GM12801 (cell line): ENCODE results near the gene LCN6.

ENCODE experiments used
- CTCF ChIP-seq: IDR thresholded peaks from one replicate; pipeline ENCODE4 v1.5.1; 2011; ENCODE audit warnings: control low read depth; ENCODE audit not compliant: insufficient read length; ENCODE audit errors: extremely low read depth

The LCN6 gene

GRCh38 chr9:136756836-136757235 is 8.5 kb upstream of the LCN6 start:
- TF ChIP-seq CTCF: no peak

- TF ChIP-seq CTCF: no peak
Measured at GRCh38 chr9:136756134-136756438, 7.8 kb upstream of the LCN6 start.

- no peak for TF ChIP-seq CTCF
Measured at GRCh38 chr9:136754626-136755301, 6.4 kb upstream of the LCN6 start.

- TF ChIP-seq CTCF: no peak
Measured at GRCh38 chr9:136754059-136754572, 5.8 kb upstream of the LCN6 start.

GRCh38 chr9:136753371-136754058 is 5.2 kb upstream of the LCN6 start:
- no peak for TF ChIP-seq CTCF

GRCh38 chr9:136751814-136752213 is 3.5 kb upstream of the LCN6 start:
- no peak for TF ChIP-seq CTCF

GRCh38 chr9:136751244-136751643 is 2.9 kb upstream of the LCN6 start:
- TF ChIP-seq CTCF: no peak
